ENCODE measurements around the gene MRPL32. TPM values are rescaled to one million over a fixed set of nuclear protein-coding genes. Genes with fewer than 3 reads are reported as not detected.

The MRPL32 gene
- total and polyA plus RNA-seq, 2 experiments from 2014 or later: 77.0 to 125 TPM

DNA sequence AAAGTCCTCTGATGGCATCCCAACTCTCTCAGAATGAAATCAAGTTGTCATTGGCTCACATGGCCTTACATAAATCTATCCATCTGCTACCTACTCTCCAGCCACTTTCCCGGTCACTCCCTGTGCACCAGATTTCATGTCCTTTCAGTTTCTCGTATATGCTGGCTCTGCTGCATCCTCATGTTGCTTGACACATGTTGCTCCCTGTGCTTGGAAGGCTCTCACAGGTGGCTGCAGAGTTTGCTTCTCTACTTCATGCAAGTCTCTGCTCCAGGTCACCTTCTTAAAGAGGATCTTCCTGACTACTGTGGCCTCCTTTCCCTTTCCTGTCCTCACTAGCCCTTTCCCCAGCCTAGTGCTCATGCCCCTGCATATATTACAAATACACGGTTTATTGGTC lies 48.3 kb downstream of the MRPL32 start:
- Histone ChIP-seq H3K27ac (no peak overlapping the region), H3K27me3 (no peaks in the 10 kb centered on the region), H3K9me3 (ENCODE audit: low read depth) (no peaks in the 10 kb centered on the region), H3K4me3 (no peak overlapping the region), H3K36me3 (no peaks in the 10 kb centered on the region), H3K4me1 (ENCODE audit: low read depth) (no peaks in the 10 kb centered on the region)
- DNase-seq (ENCODE audit: low read depth in 1 of 2, low spot score in 1 of 2): no peak
- TF ChIP-seq, protein P1, sequence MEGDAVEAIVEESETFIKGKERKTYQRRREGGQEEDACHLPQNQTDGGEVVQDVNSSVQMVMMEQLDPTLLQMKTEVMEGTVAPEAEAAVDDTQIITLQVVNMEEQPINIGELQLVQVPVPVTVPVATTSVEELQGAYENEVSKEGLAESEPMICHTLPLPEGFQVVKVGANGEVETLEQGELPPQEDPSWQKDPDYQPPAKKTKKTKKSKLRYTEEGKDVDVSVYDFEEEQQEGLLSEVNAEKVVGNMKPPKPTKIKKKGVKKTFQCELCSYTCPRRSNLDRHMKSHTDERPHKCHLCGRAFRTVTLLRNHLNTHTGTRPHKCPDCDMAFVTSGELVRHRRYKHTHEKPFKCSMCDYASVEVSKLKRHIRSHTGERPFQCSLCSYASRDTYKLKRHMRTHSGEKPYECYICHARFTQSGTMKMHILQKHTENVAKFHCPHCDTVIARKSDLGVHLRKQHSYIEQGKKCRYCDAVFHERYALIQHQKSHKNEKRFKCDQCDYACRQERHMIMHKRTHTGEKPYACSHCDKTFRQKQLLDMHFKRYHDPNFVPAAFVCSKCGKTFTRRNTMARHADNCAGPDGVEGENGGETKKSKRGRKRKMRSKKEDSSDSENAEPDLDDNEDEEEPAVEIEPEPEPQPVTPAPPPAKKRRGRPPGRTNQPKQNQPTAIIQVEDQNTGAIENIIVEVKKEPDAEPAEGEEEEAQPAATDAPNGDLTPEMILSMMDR (IDR thresholded peaks at IDR 0.05; ENCODE audit: low read depth, low read length): no peak

DNA sequence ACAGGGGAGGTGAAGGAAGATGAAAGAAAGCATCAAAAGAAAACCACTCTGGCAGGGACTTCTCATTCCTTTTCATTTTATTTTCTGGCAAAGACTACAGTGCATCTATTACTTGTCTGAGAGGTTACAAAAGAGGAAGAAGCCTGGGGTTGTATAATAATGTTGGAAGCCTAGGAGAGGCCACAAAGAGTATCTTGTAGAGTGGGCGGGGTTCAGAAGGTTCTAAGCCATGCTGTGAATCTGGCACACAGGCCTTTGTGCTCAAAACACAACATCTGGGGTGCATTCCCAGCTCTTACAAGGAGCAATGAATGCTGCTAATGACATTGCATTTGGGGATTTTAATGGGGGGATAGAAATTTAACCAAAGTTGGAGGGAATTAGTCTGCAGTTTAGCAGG lies 49.4 kb downstream of the MRPL32 start:
- Histone ChIP-seq H3K27ac (no peak overlapping the region), H3K9me3 (ENCODE audit: low read depth) (no peaks in the 10 kb centered on the region), H3K4me3 (no peak overlapping the region), H3K36me3 (no peaks in the 10 kb centered on the region), H3K27me3 (no peaks in the 10 kb centered on the region), H3K4me1 (ENCODE audit: low read depth) (no peaks in the 10 kb centered on the region)
- TF ChIP-seq, protein P1 (IDR thresholded peaks at IDR 0.05; ENCODE audit: low read depth, low read length): no peak
- no peak for DNase-seq (ENCODE audit: low read depth in 1 of 2, low spot score in 1 of 2)

DNA sequence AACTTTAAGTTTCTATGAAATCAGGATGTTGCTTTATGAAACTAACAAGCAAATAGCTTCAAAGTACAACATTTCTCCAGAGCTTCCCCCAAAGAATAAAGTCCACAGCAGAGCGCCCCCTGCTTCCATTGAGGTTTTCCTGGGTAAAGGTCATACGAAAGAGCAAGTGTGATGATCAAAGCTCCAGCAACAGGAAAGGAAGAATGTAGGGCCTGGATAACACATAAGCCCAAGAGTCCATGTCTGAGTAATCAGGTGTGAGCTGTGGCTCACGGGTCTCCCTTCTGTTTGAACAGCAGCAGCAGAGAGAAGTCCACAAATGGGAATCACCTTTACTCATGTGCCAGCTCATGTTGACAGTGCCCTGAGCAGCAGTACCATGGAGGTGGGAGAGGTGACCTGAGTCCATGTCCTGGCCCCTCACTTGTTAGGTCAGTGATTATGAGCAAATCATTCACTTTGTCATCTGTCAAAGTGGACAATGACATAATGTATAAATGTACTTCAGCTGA lies 50.5 kb downstream of the MRPL32 start:
- no peak overlapping the region for H3K27ac ChIP-seq
- H3K4me3 ChIP-seq: no peak overlapping the region
- TF ChIP-seq, protein P1 (IDR thresholded peaks at IDR 0.05; ENCODE audit: low read depth, low read length): no peak

DNA sequence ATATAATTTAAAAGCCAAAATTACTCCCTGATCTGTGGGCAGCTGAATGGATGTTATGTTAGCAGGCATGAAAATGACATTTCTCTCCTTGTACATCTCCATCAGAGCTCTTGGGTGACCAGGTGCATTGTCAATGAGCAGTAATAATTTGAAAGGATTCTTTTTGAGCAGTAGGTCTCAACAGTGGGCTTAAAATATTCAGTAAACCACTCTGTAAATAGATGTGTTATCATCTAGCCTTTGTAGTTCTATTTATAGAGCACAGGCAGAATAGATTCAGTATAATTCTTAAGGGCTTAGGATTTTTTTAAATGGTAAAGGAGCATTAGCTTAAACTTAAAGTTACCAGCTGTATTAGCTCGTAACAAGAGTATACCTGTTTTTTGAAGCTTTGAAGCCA lies 52.0 kb downstream of the MRPL32 start:
- no peaks in the 10 kb centered on the region for H3K9me3 ChIP-seq (ENCODE audit: low read depth)
- no peaks in the 10 kb centered on the region for H3K4me1 ChIP-seq (ENCODE audit: low read depth)
- H3K27ac ChIP-seq: no peak overlapping the region
- H3K36me3 ChIP-seq: no peaks in the 10 kb centered on the region
- no peaks in the 10 kb centered on the region for H3K27me3 ChIP-seq
- TF ChIP-seq, protein P1 (IDR thresholded peaks at IDR 0.05; ENCODE audit: low read depth, low read length): no peak
- DNase-seq (ENCODE audit: low read depth in 1 of 2, low spot score in 1 of 2): no peak
- H3K4me3 ChIP-seq: no peak overlapping the region

More for the DNA sequence above, 50.5 kb downstream of the MRPL32 start:
- no peaks in the 10 kb centered on the region for H3K27me3 ChIP-seq
- H3K36me3 ChIP-seq: no peaks in the 10 kb centered on the region
- DNase-seq (ENCODE audit: low read depth in 1 of 2, low spot score in 1 of 2): no peak
- no peaks in the 10 kb centered on the region for H3K9me3 ChIP-seq (ENCODE audit: low read depth)
- no peaks in the 10 kb centered on the region for H3K4me1 ChIP-seq (ENCODE audit: low read depth)

DNA sequence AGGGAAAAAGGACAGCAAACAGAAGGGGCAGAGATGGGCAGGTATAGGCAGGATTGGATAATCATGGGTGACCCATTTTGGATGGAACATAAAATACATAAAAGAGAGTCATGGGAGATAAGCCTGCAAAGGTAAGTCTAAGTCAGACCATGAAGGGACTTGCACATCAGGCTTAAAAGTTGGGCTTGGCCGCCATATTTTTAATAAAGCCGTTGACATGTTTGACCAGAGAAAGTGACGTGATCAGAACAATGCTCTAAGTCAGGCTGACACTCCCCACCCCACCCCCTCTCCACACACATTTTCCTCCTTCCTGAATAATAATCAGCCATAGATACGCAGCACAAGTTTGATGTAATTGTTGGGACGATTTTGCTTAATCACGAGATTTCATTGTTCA lies 54.0 kb downstream of the MRPL32 start:
- H3K9me3 ChIP-seq (ENCODE audit: low read depth): no peaks in the 10 kb centered on the region
- TF ChIP-seq, protein P1 (IDR thresholded peaks at IDR 0.05; ENCODE audit: low read depth, low read length): no peak

More for the DNA sequence above, 54.0 kb downstream of the MRPL32 start:
- Histone ChIP-seq H3K36me3 (no peaks in the 10 kb centered on the region), H3K4me1 (ENCODE audit: low read depth) (no peaks in the 10 kb centered on the region), H3K27ac (no peak overlapping the region), H3K4me3 (no peak overlapping the region), H3K27me3 (no peaks in the 10 kb centered on the region)
- no peak for DNase-seq (ENCODE audit: low read depth in 1 of 2, low spot score in 1 of 2)

All from cardiac muscle cell (in vitro differentiated cells and primary cell).